Measurements from ENCODE around the gene ZIC1. TPM values are rescaled to one million over a fixed set of nuclear protein-coding genes. Genes with fewer than 3 reads are reported as not detected.

ZIC1 gene
- total and polyA plus RNA-seq, 2 of the 13 experiments (the other 11 are each of a cell fraction or from before 2014, with no cell fraction given), result not detected

GRCh38 chr3:147372525-147373027 is 36.6 kb upstream of the ZIC1 start:
- ChIA-PET POLR2A (no interaction called here), CTCF (ENCODE audit: low intra/inter-chr PET ratio, low total read pairs) (no interaction called here)
- no peaks in the 10 kb centered on the region for H4K20me1 ChIP-seq (ENCODE audit: insufficient read depth, low read length)
- no peaks in the 10 kb centered on the region for H3K36me3 ChIP-seq (replicated peaks in 1 of 2; ENCODE audit: control insufficient read depth in 1 of 2, insufficient read depth in 2 of 2, low read length in 2 of 2)
- H3K79me2 ChIP-seq (ENCODE audit: insufficient read depth, low read length), result no peaks in the 10 kb centered on the region
- FAIRE-seq (no peak), DNase-seq (ENCODE audit: low spot score) (no peak), ATAC-seq (no peak)
- H3K27ac ChIP-seq (ENCODE audit: extremely low read length, insufficient read depth, low read length), result no peak overlapping the region
- in situ Hi-C loops (cut with HindIII; ENCODE audit: extremely low pct_ligation_motif_present, low pct_unique_long_range_greater_than_20kb), result no loop called here
- H3K9ac ChIP-seq (ENCODE audit: insufficient read depth, low read depth, low read length), result no peak overlapping the region
- H2AFZ ChIP-seq (ENCODE audit: low read length), result no peak overlapping the region
- H3K27me3 ChIP-seq (ENCODE audit: control insufficient read depth in 1 of 2, insufficient read depth in 2 of 2, low read length in 2 of 2), result peaks cover 0 to 16% of the 10 kb centered on the region in 2 experiments; a peak in 2 of 5 replicates
- 40% methylated on average over 11 of the region's 17 CpGs for WGBS (ENCODE audit: low lambda C conversion rate)
- H3K4me3 ChIP-seq (replicated peaks in 1 of 3; ENCODE audit: insufficient read depth in 1 of 3, low read depth in 2 of 3, low read length in 3 of 3), result no peak overlapping the region
- TF ChIP-seq KMT2A (CRISPR knock-in tag; IDR thresholded peaks at IDR 0.05) (no peak), THAP7 (CRISPR knock-in tag; IDR thresholded peaks at IDR 0.05) (no peak), ATAD3A (CRISPR knock-in tag; IDR thresholded peaks at IDR 0.05) (no peak), XRCC5 (optimal IDR thresholded peaks at IDR 0.05; ENCODE audit: low read length) (no peak), ETV6 (CRISPR knock-in tag; conservative IDR thresholded peaks at IDR 0.05) (no peak), ZFP37 (CRISPR knock-in tag; IDR thresholded peaks at IDR 0.05; ENCODE audit: borderline replicate concordance) (no peak), SCMH1 (CRISPR knock-in tag; IDR thresholded peaks at IDR 0.05; ENCODE audit: borderline replicate concordance) (no peak), ZNF292 (CRISPR knock-in tag; IDR thresholded peaks at IDR 0.05; ENCODE audit: borderline replicate concordance, low read depth) (no peak), PCBP1 (IDR thresholded peaks at IDR 0.05; ENCODE audit: borderline replicate concordance, low read depth, low read length) (no peak), HMGXB4 (CRISPR knock-in tag; IDR thresholded peaks at IDR 0.05; ENCODE audit: borderline replicate concordance in 1 of 2, low read depth in 1 of 2) (no peak), SNAPC5 (CRISPR knock-in tag; IDR thresholded peaks at IDR 0.05; ENCODE audit: borderline replicate concordance) (no peak), POGZ (CRISPR knock-in tag; IDR thresholded peaks at IDR 0.05) (no peak)
- H3K9me3 ChIP-seq (ENCODE audit: low read length), result no peaks in the 10 kb centered on the region
- intact Hi-C loops (cut with micrococcal nuclease; ENCODE audit: unreplicated experiment), result no loop called here
- BruUV-seq (replicated peaks), result no TSS peak
- H3K4me1 ChIP-seq (ENCODE audit: insufficient read depth, low read length), result peaks cover 18% of the 10 kb centered on the region
- H3K4me2 ChIP-seq (ENCODE audit: low read depth, low read length), result no peak overlapping the region
